ENCODE data around the gene HTRA2. TPM values are rescaled to one million over a fixed set of nuclear protein-coding genes. Genes with fewer than 3 reads are reported as not detected.

HTRA2 gene
- total RNA-seq, 1 experiment from 2014 or later, result 24.9 TPM

GRCh38 chr2:74526649-74527230 lies 3.0 kb upstream of the HTRA2 start:
- Histone ChIP-seq H3T11ph (ENCODE audit: low read length) (no peak overlapping the region), H3K27ac (ENCODE audit: insufficient read length, low read depth, low read length) (no peak overlapping the region), H3K23me2 (ENCODE audit: insufficient read length, low read depth, low read length, poor library complexity, severe bottlenecking) (peaks cover 15% of the 10 kb centered on the region), H4K8ac (replicated peaks; ENCODE audit: insufficient read length, low read depth, low read length) (no peak overlapping the region), H3K27me3 (ENCODE audit: insufficient read depth, low read length) (peaks cover 3% of the 10 kb centered on the region; the same call in 1 of the 2 replicates), H4K20me1 (ENCODE audit: control insufficient read depth, insufficient read depth, insufficient read length) (no peaks in the 10 kb centered on the region), H2BK120ac (ENCODE audit: low read depth, low read length, poor library complexity, severe bottlenecking) (no peak overlapping the region), H2BK5ac (ENCODE audit: insufficient read length, low read length) (no peak overlapping the region), H3K4ac (ENCODE audit: low read depth, low read length) (no peak overlapping the region), H3K79me1 (ENCODE audit: insufficient read depth, low read depth, low read length, poor library complexity, severe bottlenecking) (peaks cover 4% of the 10 kb centered on the region), H4K91ac (ENCODE audit: insufficient read length, low read depth, low read length) (no peak overlapping the region), H3K79me2 (ENCODE audit: insufficient read depth, low read length) (peaks cover 4% of the 10 kb centered on the region; the same call in 1 of the 2 replicates), H3K9ac (ENCODE audit: extremely low read depth, insufficient read length, low read length) (no peak overlapping the region), H2AK5ac (ENCODE audit: insufficient read length, low read length) (no peak overlapping the region), H3K23ac (ENCODE audit: insufficient read length, low read depth, low read length) (no peak overlapping the region), H2BK12ac (ENCODE audit: insufficient read length, low read depth, low read length) (no peak overlapping the region), H3K18ac (ENCODE audit: insufficient read length, low read depth, low read length) (no peak overlapping the region), H3K56ac (ENCODE audit: insufficient read length, low read depth, low read length) (no peak overlapping the region), H3K14ac (ENCODE audit: insufficient read depth, low read length) (no peak overlapping the region), H2BK20ac (ENCODE audit: low read depth, low read length, poor library complexity, severe bottlenecking) (no peak overlapping the region), H2AFZ (ENCODE audit: low read length) (no peak overlapping the region), H2BK15ac (ENCODE audit: low read depth, low read length) (no peak overlapping the region), H4K5ac (ENCODE audit: insufficient read length, low read depth, low read length) (no peak overlapping the region), H3K9me3 (ENCODE audit: control insufficient read depth, low read depth, low read length) (no peaks in the 10 kb centered on the region), H3K4me1 (ENCODE audit: insufficient read depth, low read length) (peaks cover 4% of the 10 kb centered on the region; the same call in 1 of the 2 replicates), H3K4me2 (ENCODE audit: insufficient read depth, insufficient read length, low read length) (no peak overlapping the region)
- no peaks in the 10 kb centered on the region; a peak in 1 of 5 replicates for H3K9me3 Mint-ChIP-seq
- TF ChIP-seq CTCF (conservative IDR thresholded peaks at IDR 0.05), result no peak
- peaks cover 27 to 39% (median 30%) of the 10 kb centered on the region in 3 experiments for H3K36me3 Mint-ChIP-seq (ENCODE audit: insufficient read depth in 1 of 3, low read depth in 3 of 3)
- no peak for DNase-seq
- H3K27ac Mint-ChIP-seq, result no peak overlapping the region
- peak overlapping the region in 1 of 2 experiments; percentile 63; a peak in 3 of 5 replicates for H3K4me3 Mint-ChIP-seq
- H3K27me3 Mint-ChIP-seq (ENCODE audit: low read depth), result peaks cover 21% of the 10 kb centered on the region
- peaks cover 17 to 22% of the 10 kb centered on the region in 2 experiments for H3K4me1 Mint-ChIP-seq
- WGBS (ENCODE audit: extremely low coverage, insufficient read length, low lambda C conversion rate), result no CpG with 5 or more reads among the region's 11 CpGs
